RWPE2 (cell line): ENCODE data around the gene SEMA4D.
"Not testable (repeated sequence)": the region's sequence is repeated elsewhere in the genome, so short reads cannot be mapped to it uniquely, and the experiment has no call there.

Experiments
- ATAC-seq: fragments of 200-7000 bp; cut with Tn5 transposase; 3 replicates; pipeline ENCODE4 v1.9.1; 2021; ENCODE audit warnings: low read depth
- DNase-seq: peaks from one replicate; pipeline ENCODE4 v3.0.0-alpha.2; 2020; ENCODE audit warnings: low spot score
- H3K27ac ChIP-seq: fragments of 450-650 bp; 2 replicates; pipeline ENCODE4 v1.5.1; 2017; ENCODE audit warnings: mild to moderate bottlenecking; ENCODE audit not compliant: poor library complexity, severe bottlenecking
- H3K27me3 ChIP-seq: fragments of 250-450 bp; sonication (Bioruptor Pico); 2 replicates; pipeline ENCODE4 v1.5.1; 2021; ENCODE audit warnings: mild to moderate bottlenecking, moderate library complexity; ENCODE audit not compliant: insufficient read depth, poor library complexity, severe bottlenecking
- H3K36me3 ChIP-seq: fragments of 250-450 bp; sonication (Bioruptor Pico); 2 replicates; pipeline ENCODE4 v1.5.1; 2020; ENCODE audit warnings: low read depth, mild to moderate bottlenecking, moderate library complexity
- H3K4me1 ChIP-seq: fragments of 250-450 bp; sonication (Bioruptor Pico); 2 replicates; pipeline ENCODE4 v1.5.1; 2021; ENCODE audit warnings: mild to moderate bottlenecking, moderate library complexity; ENCODE audit not compliant: insufficient read depth, poor library complexity, severe bottlenecking
- H3K4me3 ChIP-seq: fragments of 250-450 bp; sonication (Bioruptor Pico); 2 replicates; pipeline ENCODE4 v1.5.1; 2021; ENCODE audit warnings: mild to moderate bottlenecking, moderate library complexity; ENCODE audit not compliant: severe bottlenecking
- H3K9me3 ChIP-seq: fragments of 250-450 bp; sonication (Bioruptor Pico); 2 replicates; pipeline ENCODE4 v1.5.1; 2021; ENCODE audit warnings: mild to moderate bottlenecking, moderate library complexity; ENCODE audit not compliant: severe bottlenecking
- TF ChIP-seq, protein P1 (sequence below): fragments of 450-650 bp; IDR thresholded peaks from one replicate; pipeline ENCODE4 v1.5.1; 2017; ENCODE audit warnings: mild to moderate bottlenecking, moderate library complexity; ENCODE audit not compliant: poor library complexity, severe bottlenecking

Gene SEMA4D

DNA sequence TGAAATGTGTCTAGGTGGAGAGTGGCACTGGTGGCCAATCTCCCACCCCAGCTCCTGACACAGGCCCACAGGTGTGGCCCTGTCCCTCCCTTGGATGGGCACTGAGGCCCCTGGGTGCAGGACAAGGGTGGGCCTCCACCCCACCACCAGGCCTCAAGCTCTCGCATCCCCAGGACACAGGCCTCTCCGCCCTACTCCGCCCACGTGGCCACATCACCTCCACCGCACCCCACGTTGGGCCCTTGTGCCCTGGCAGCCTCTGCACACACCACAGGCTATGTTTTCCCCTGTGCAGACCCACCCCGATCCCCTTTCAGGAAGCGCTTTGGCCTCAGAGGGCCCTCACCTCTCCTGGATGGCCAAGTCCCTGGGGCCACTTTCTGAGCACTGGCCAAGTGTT is 124.9 kb downstream of the SEMA4D start:
- peak; percentile 11; the same call in 2 of the 3 replicates for ATAC-seq
- no peaks in the 10 kb centered on the region for H3K36me3 ChIP-seq

GRCh38 chr9:89372230-89372816 is 125.6 kb downstream of the SEMA4D start:
- no peaks in the 10 kb centered on the region for H3K4me1 ChIP-seq
- ATAC-seq: peak; percentile 54
- H3K4me3 ChIP-seq: no peak overlapping the region
- H3K27ac ChIP-seq: no peak overlapping the region
- TF ChIP-seq, protein P1, sequence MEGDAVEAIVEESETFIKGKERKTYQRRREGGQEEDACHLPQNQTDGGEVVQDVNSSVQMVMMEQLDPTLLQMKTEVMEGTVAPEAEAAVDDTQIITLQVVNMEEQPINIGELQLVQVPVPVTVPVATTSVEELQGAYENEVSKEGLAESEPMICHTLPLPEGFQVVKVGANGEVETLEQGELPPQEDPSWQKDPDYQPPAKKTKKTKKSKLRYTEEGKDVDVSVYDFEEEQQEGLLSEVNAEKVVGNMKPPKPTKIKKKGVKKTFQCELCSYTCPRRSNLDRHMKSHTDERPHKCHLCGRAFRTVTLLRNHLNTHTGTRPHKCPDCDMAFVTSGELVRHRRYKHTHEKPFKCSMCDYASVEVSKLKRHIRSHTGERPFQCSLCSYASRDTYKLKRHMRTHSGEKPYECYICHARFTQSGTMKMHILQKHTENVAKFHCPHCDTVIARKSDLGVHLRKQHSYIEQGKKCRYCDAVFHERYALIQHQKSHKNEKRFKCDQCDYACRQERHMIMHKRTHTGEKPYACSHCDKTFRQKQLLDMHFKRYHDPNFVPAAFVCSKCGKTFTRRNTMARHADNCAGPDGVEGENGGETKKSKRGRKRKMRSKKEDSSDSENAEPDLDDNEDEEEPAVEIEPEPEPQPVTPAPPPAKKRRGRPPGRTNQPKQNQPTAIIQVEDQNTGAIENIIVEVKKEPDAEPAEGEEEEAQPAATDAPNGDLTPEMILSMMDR: no peak
- H3K27me3 ChIP-seq: no peaks in the 10 kb centered on the region
- H3K9me3 ChIP-seq: no peaks in the 10 kb centered on the region
- no peak for DNase-seq
- H3K36me3 ChIP-seq: no peaks in the 10 kb centered on the region

More for the DNA sequence above, 124.9 kb downstream of the SEMA4D start:
- no peaks in the 10 kb centered on the region for H3K4me1 ChIP-seq
- TF ChIP-seq, protein P1: no peak
- no peaks in the 10 kb centered on the region for H3K27me3 ChIP-seq
- no peaks in the 10 kb centered on the region for H3K9me3 ChIP-seq
- no peak for DNase-seq
- H3K4me3 ChIP-seq: no peak overlapping the region
- no peak overlapping the region for H3K27ac ChIP-seq

DNA sequence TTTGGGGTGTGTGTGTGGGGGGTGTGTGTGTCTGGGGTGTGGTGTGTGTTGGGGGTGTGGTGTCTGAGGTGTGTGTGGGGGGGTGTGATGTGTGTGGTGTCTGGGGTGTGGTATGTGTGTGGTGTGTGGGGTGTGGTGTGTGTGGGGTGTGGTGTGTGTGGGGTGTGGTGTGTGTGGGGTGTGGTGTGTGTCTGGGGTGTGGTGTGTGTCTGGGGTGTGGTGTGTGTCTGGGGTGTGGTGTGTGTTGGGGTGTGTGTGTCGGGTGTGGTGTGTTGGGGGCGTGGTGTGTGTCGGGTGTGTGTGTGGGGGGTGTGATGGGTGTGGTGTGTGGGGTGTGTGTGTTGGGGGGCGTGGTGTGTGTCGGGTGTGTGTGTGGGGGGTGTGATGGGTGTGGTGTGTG is 126.1 kb downstream of the SEMA4D start:
- not testable (repeated sequence) for H3K27ac ChIP-seq, H3K9me3 ChIP-seq, H3K4me3 ChIP-seq, ATAC-seq, H3K36me3 ChIP-seq, H3K4me1 ChIP-seq, DNase-seq, H3K27me3 ChIP-seq

DNA sequence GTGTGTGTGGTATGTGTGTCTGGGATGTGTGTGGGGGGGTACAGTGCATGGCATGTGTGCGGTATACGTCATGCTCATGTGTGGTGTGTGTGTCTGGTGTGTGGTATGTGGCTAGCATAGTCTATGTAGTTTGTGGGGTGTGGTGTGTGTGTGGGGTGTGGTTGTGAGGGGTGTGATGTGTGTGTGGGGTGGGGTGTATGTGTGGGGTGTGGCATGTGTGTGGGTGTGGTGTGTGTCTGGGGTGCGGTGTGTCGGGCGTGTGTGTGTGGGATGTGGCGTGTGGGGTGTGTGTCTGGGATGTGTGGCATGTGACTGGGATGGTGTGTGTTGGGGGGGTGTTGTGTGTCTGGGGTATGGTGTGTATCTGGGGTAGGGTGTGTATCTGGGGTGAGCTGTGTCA is 127.3 kb downstream of the SEMA4D start:
- no peak for DNase-seq
- TF ChIP-seq, protein P1: no peak
- Histone ChIP-seq H3K27ac (no peak overlapping the region), H3K9me3 (no peaks in the 10 kb centered on the region), H3K27me3 (no peaks in the 10 kb centered on the region), H3K36me3 (no peaks in the 10 kb centered on the region), H3K4me1 (no peaks in the 10 kb centered on the region), H3K4me3 (no peak overlapping the region)
- no peak for ATAC-seq

GRCh38 chr9:89368978-89369377 is 128.9 kb downstream of the SEMA4D start:
- DNase-seq: no peak
- H3K27ac ChIP-seq: no peak overlapping the region
- H3K4me3 ChIP-seq: no peak overlapping the region
- TF ChIP-seq, protein P1: no peak
- no peaks in the 10 kb centered on the region for H3K9me3 ChIP-seq
- H3K4me1 ChIP-seq: no peaks in the 10 kb centered on the region
- no peaks in the 10 kb centered on the region for H3K36me3 ChIP-seq
- ATAC-seq: no peak
- no peaks in the 10 kb centered on the region for H3K27me3 ChIP-seq
